GM18873 (cell line): ENCODE measurements around the gene ATP6V0A4.
"Not testable (repeated sequence)": the region's sequence is repeated elsewhere in the genome, so short reads cannot be mapped to it uniquely, and the experiment has no call there.

Experiments
- ATAC-seq: cut with Tn5 transposase; IDR thresholded peaks from one replicate; pipeline ENCODE4 v1.9.1; 2021; ENCODE audit warnings: mild to moderate bottlenecking, moderate library complexity, moderate number of reproducible peaks; ENCODE audit not compliant: unreplicated experiment, low FRiP score

ATP6V0A4 gene

GRCh38 chr7:138797715-138798320 lies at the start of gene ATP6V0A4, which contains the start of gene TMEM213:
Gene ATP6V0A4, minus strand, starts transcription at chr7:138798196. Its CDS starts 26,949 bp downstream, at chr7:138771247.
Gene TMEM213, plus strand, starts transcription at chr7:138797994. Its CDS starts 111 bp downstream, at chr7:138798105.
- ATAC-seq, result no peak

- no peak for ATAC-seq
These were observed 47.7 kb upstream of the ATP6V0A4 start for GRCh38 chr7:138845711-138846110.

GRCh38 chr7:138843632-138844580 lies 45.9 kb upstream of the ATP6V0A4 start:
- no peak for ATAC-seq

- no peak for ATAC-seq
These were observed 44.1 kb upstream of the ATP6V0A4 start for GRCh38 chr7:138842111-138842510.

- no peak for ATAC-seq
These were observed 40.2 kb upstream of the ATP6V0A4 start for GRCh38 chr7:138838166-138838565.

- ATAC-seq, result no peak
These were observed 39.6 kb upstream of the ATP6V0A4 start for GRCh38 chr7:138837627-138838026.

GRCh38 chr7:138835087-138835486 lies 37.1 kb upstream of the ATP6V0A4 start:
- no peak for ATAC-seq

- no peak for ATAC-seq
These were observed 36.6 kb upstream of the ATP6V0A4 start for GRCh38 chr7:138834583-138834982.

GRCh38 chr7:138833596-138833995 lies 35.6 kb upstream of the ATP6V0A4 start:
- no peak for ATAC-seq

GRCh38 chr7:138832966-138833365 lies 35.0 kb upstream of the ATP6V0A4 start:
- ATAC-seq, result no peak

- no peak for ATAC-seq
These were observed 31.3 kb upstream of the ATP6V0A4 start for GRCh38 chr7:138829335-138829734.

- no peak for ATAC-seq
These were observed 30.3 kb upstream of the ATP6V0A4 start for GRCh38 chr7:138828302-138828701.

- ATAC-seq, result no peak
These were observed 27.2 kb upstream of the ATP6V0A4 start for GRCh38 chr7:138825049-138825721.

GRCh38 chr7:138822867-138823535 lies 25.0 kb upstream of the ATP6V0A4 start:
- ATAC-seq, result no peak

GRCh38 chr7:138821912-138822311 lies 23.9 kb upstream of the ATP6V0A4 start:
- no peak for ATAC-seq

- no peak for ATAC-seq
These were observed 21.6 kb upstream of the ATP6V0A4 start for GRCh38 chr7:138819625-138820024.

GRCh38 chr7:138816650-138817049 lies 18.7 kb upstream of the ATP6V0A4 start:
- ATAC-seq, result no peak

GRCh38 chr7:138814816-138815332 lies 16.9 kb upstream of the ATP6V0A4 start:
- ATAC-seq, result no peak

GRCh38 chr7:138813945-138814344 lies 15.9 kb upstream of the ATP6V0A4 start:
- no peak for ATAC-seq

GRCh38 chr7:138811327-138811726 lies 13.3 kb upstream of the ATP6V0A4 start:
- ATAC-seq, result not testable (repeated sequence)
